Pancreas (tissue), 10 donors: ENCODE data around the gene ARHGAP12. TPM values are rescaled to one million over a fixed set of nuclear protein-coding genes. Genes with fewer than 3 reads are reported as not detected.

Source experiments
- ATAC-seq, 4 donors: fragments of 200-7000 bp; cut with Tn5 transposase; one replicate each; pipeline versions ENCODE4 v1.8.0 to v1.9.1; 2020; ENCODE audit warnings: mild to moderate bottlenecking in 4 of 4, moderate library complexity in 4 of 4
- DNase-seq, 6 donors: peaks; one replicate each; pipeline ENCODE4 v3.0.0-alpha.2; 2020
- FAIRE-seq: peaks from 2 replicates; lab custom pipeline; 2012; peaks lifted over from hg19 to GRCh38; lab: Jason Lieb, UNC
- H3K27ac ChIP-seq, 4 donors: fragments of 200-600 bp; sonication (generic); 1 replicate in 3 of 4; 2 replicates in 1 of 4; pipeline versions ENCODE4 v1.5.0 to v1.8.0; 2020
- H3K27me3 ChIP-seq, 4 donors: fragments of 200-600 bp; one replicate each; pipeline ENCODE4 v1.8.0; 2021
- H3K36me3 ChIP-seq, 3 donors: fragments of 200-600 bp; sonication (generic) in 1 of 3; one replicate each; pipeline versions ENCODE4 v1.5.0 to v1.8.0; 2020 to 2021
- H3K4me1 ChIP-seq, 3 donors: fragments of 200-600 bp; one replicate each; pipeline ENCODE4 v1.8.0; 2021
- H3K4me3 ChIP-seq, 4 donors: fragments of 200-600 bp; sonication (generic) in 2 of 4; one replicate each; pipeline versions ENCODE4 v1.5.0 to v1.8.0; 2020 to 2021
- H3K9me3 ChIP-seq, 4 donors: fragments of 200-600 bp; one replicate each; pipeline ENCODE4 v1.8.0; 2021
- CTCF ChIP-seq, 4 donors: fragments of 200-600 bp; sonication (generic) in 3 of 4; IDR thresholded peaks; one replicate each; pipeline versions ENCODE4 v1.5.0 to v1.8.0; 2021; ENCODE audit warnings: antibody characterized with exemption in 4 of 4
- WGBS, 2 donors: extraction: QIAGEN DNeasy Blood & Tissue Kit; methylation state at CpG; one replicate each; pipeline ENCODE4 v1.1.7; 2013; 5-methylcytosine and 5-hydroxymethylcytosine counted together
- intact Hi-C, 3 donors: fragments of 100-400 bp; cut with DNase I; formaldehyde crosslinking; loops; one replicate each; pipeline versions ENCODE4 v1.11.1 to v1.14.2; 2022
- polyA plus RNA-seq, 2 donors: library from polyadenylated mRNA; stranded (reverse); fragments of 200-250 nt; gene quantifications; one replicate each; pipeline ENCODE4 v1.2.3, GENCODE V29; 2013
- total RNA-seq, 6 donors: library from RNA; stranded (reverse); fragmentation: NEBNext Ultra II Directional in 4 of 6; extraction: Animal tissue kit (Norgen Biotek cat#: 25700) in 4 of 6; gene quantifications; one replicate each; pipeline versions ENCODE4 v1.2.1 to v1.2.4, GENCODE V29; 2021 to 2023
- donor health status: healthy with polysubstance abuse.
- donor health status: DM: no; HTN: no; CAD: no; lungs with moderate emphysema.
- donor health status: DM: no; HTN: no; CAD: no.
- donor health status: control.
- donor health status: control.
- donor health status: Bipolar disorder and iron deficiency.
- donor health status: DM: yes; HTN: yes; CAD: no.
- donor health status: DM: no; HTN: no; CAD: no.
- donor health status: DM: no; HTN: no; CAD: no.
- donor health status: DM: yes; HTN: yes; CAD: no.

ARHGAP12 gene
- total and polyA plus RNA-seq, 8 donors, result 16.3 to 30.1 (median 23.5) TPM

- peak overlapping the region in 1 of 4 donors; percentile 39 for H3K27ac ChIP-seq
- FAIRE-seq (no peak), DNase-seq (no peak), ATAC-seq (peak in 3 of 4 donors; percentile 53 to 66 (median 59))
- H3K36me3 ChIP-seq, result no peaks in the 10 kb centered on the region
- 23 to 29% methylated on average over 10 of the region's 10 CpGs for WGBS, 2 donors
- H3K4me1 ChIP-seq, result peaks cover 0 to 29% (median 18%) of the 10 kb centered on the region in 3 donors
- no peaks in the 10 kb centered on the region for H3K9me3 ChIP-seq
- no peak overlapping the region for H3K4me3 ChIP-seq
- intact Hi-C loops, result no loop called here
- no peak for TF ChIP-seq CTCF (IDR thresholded peaks at IDR 0.05)
- no peaks in the 10 kb centered on the region for H3K27me3 ChIP-seq
These were observed 15.5 kb downstream of the ARHGAP12 start for GRCh38 chr10:31912898-31913850.

- ATAC-seq (peak in 1 of 4 donors; percentile 39), DNase-seq (no peak), FAIRE-seq (no peak)
- intact Hi-C loops, result no loop called here
- Histone ChIP-seq H3K27ac (peak overlapping the region in 1 of 4 donors; percentile 39), H3K27me3 (no peaks in the 10 kb centered on the region), H3K9me3 (no peaks in the 10 kb centered on the region), H3K4me3 (no peak overlapping the region), H3K36me3 (no peaks in the 10 kb centered on the region), H3K4me1 (peaks cover 0 to 33% (median 21%) of the 10 kb centered on the region in 3 donors)
- 35 to 36% methylated on average over 2 of the region's 2 CpGs for WGBS, 2 donors
- no peak for TF ChIP-seq CTCF (IDR thresholded peaks at IDR 0.05)
These were observed 16.3 kb downstream of the ARHGAP12 start for GRCh38 chr10:31912289-31912688.

DNA sequence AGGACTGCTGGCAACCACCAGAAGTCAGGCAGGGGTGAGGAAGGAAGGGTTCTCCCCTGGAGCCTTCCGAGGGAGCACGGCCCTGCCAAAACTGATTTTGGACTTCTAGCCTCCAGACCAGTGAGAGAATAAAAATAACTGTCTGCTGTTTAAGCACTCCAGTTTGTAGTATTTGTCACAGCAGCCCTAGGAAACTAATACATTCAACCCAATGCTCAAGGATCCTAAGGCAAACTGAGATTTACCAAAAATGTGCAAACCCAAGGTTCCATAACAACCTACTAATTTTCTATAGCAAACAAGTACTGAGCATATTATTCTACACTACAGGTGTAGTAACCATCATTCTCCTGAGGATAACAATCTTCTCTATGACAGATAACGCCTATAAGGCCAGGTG lies 18.6 kb downstream of the ARHGAP12 start:
- Histone ChIP-seq H3K27ac (no peak overlapping the region), H3K36me3 (no peaks in the 10 kb centered on the region), H3K27me3 (no peaks in the 10 kb centered on the region), H3K4me3 (no peak overlapping the region), H3K9me3 (no peaks in the 10 kb centered on the region), H3K4me1 (peaks cover 0 to 33% (median 21%) of the 10 kb centered on the region in 3 donors)
- intact Hi-C loops, result no loop called here
- DNase-seq (no peak), ATAC-seq (no peak), FAIRE-seq (no peak)
- WGBS, 2 donors, result 92 to 93% methylated on average over 3 of the region's 3 CpGs
- TF ChIP-seq CTCF (IDR thresholded peaks at IDR 0.05), result no peak

DNA sequence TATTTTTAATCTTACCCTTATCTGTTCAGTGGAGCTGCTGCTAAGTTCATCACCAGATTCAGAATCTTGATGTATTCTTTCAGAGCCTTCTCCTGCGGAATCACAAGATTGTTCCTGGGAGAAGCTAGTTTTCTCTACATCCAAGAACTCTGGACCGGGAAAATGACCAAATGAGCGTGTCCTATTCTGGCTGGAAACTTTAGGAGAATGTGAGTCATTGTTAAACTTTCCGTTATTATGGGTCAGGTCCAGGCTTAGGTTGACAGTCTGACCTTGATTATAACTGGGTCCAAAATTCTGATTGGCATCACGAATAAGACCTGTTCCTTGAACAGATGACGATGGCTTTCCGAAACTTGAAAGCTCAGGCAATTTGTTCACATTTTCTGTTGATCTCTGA lies 20.5 kb downstream of the ARHGAP12 start:
- Histone ChIP-seq H3K4me3 (no peak overlapping the region), H3K9me3 (no peaks in the 10 kb centered on the region), H3K27me3 (no peaks in the 10 kb centered on the region), H3K4me1 (peaks cover 0 to 23% (median 10%) of the 10 kb centered on the region in 3 donors), H3K36me3 (no peaks in the 10 kb centered on the region), H3K27ac (peak overlapping the region in 1 of 4 donors; percentile 28)
- no peak for FAIRE-seq
- DNase-seq, result no peak
- intact Hi-C loops, result no loop called here
- 38 to 51% methylated on average over 7 of the region's 7 CpGs for WGBS, 2 donors
- ATAC-seq, result peak; percentile 65 to 83 (median 78)
- no peak for TF ChIP-seq CTCF (IDR thresholded peaks at IDR 0.05)

GRCh38 chr10:31906039-31906438 lies 22.6 kb downstream of the ARHGAP12 start:
- FAIRE-seq (no peak), DNase-seq (no peak), ATAC-seq (no peak)
- WGBS, 2 donors, result 74 to 82% methylated on average over 5 of the region's 5 CpGs
- Histone ChIP-seq H3K27ac (no peak overlapping the region), H3K4me1 (peaks cover 0 to 7% (median 4%) of the 10 kb centered on the region in 3 donors), H3K36me3 (no peaks in the 10 kb centered on the region), H3K9me3 (no peaks in the 10 kb centered on the region), H3K4me3 (no peak overlapping the region), H3K27me3 (no peaks in the 10 kb centered on the region)
- TF ChIP-seq CTCF (IDR thresholded peaks at IDR 0.05), result no peak
- intact Hi-C loops, result no loop called here
